IPS-20b (cell line): ENCODE measurements around the gene CCDC57.

Experiments
- H3K27ac ChIP-seq: one replicate; pipeline ENCODE4 v1.5.1; 2013; ENCODE audit warnings: low read length
- H3K27me3 ChIP-seq: 2 replicates; pipeline ENCODE4 v1.6.1; 2013; ENCODE audit warnings: mild to moderate bottlenecking, low read length, inconsistent platforms; ENCODE audit not compliant: insufficient read depth
- H3K36me3 ChIP-seq: 2 replicates; pipeline ENCODE4 v1.6.1; 2013; ENCODE audit warnings: low read depth, mild to moderate bottlenecking, inconsistent platforms, low read length, moderate library complexity; ENCODE audit not compliant: insufficient read depth
- H3K4me1 ChIP-seq: 2 replicates; pipeline ENCODE4 v1.6.1; 2013; ENCODE audit warnings: mild to moderate bottlenecking, control low read depth, inconsistent platforms, low read length, moderate library complexity; ENCODE audit not compliant: insufficient read depth
- H3K4me3 ChIP-seq: 2 replicates; pipeline ENCODE4 v1.5.1; 2013; ENCODE audit warnings: mild to moderate bottlenecking, low read length, inconsistent platforms
- H3K9ac ChIP-seq: 2 replicates; pipeline ENCODE4 v1.6.1; 2013; ENCODE audit warnings: low read depth, mild to moderate bottlenecking, inconsistent platforms, low read length, moderate library complexity
- H3K9me3 ChIP-seq: 2 replicates; pipeline ENCODE4 v1.6.1; 2013; ENCODE audit warnings: mild to moderate bottlenecking, low read depth, low read length, inconsistent platforms; ENCODE audit not compliant: insufficient read depth

The CCDC57 gene

GRCh38 chr17:82252511-82253178 is 40.0 kb upstream of the CCDC57 start:
- Histone ChIP-seq H3K27me3 (no peaks in the 10 kb centered on the region), H3K9me3 (no peaks in the 10 kb centered on the region), H3K4me3 (no peak overlapping the region), H3K4me1 (no peaks in the 10 kb centered on the region), H3K9ac (no peak overlapping the region), H3K27ac (no peak overlapping the region), H3K36me3 (peaks cover 86% of the 10 kb centered on the region)

DNA sequence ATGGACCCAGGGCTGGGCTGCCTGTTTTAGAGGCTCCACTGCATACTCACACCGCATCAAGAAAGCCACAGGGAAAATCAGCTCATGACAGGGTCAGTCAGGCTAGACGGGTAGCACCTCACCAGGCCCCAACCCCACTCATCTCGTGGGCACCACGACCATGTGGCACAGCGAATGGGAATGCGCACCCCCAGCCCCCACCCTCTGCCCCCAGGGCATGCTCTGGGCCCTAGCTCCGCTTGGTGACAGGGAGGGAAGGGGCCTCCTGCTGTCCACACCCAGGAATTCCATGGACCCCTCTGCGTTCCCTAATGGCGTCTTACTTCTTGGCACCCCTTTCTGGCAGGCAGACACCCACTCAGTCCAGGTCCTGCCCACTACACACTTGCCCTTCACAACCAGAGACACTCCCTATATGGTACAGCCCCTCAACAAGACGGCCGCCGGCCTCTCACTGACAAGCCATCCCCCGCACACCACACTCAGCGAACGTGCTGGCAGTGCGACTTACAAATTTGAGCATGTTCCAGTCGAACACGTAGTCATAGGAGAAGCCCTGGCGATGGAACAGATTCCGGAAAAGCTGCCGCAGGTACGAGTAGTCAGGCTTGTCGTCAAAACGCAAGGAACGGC is 38.3 kb upstream of the CCDC57 start:
- Histone ChIP-seq H3K4me3 (no peak overlapping the region), H3K27me3 (no peaks in the 10 kb centered on the region), H3K9me3 (no peaks in the 10 kb centered on the region), H3K9ac (no peak overlapping the region), H3K36me3 (peaks cover 86% of the 10 kb centered on the region), H3K4me1 (no peaks in the 10 kb centered on the region), H3K27ac (no peak overlapping the region)

DNA sequence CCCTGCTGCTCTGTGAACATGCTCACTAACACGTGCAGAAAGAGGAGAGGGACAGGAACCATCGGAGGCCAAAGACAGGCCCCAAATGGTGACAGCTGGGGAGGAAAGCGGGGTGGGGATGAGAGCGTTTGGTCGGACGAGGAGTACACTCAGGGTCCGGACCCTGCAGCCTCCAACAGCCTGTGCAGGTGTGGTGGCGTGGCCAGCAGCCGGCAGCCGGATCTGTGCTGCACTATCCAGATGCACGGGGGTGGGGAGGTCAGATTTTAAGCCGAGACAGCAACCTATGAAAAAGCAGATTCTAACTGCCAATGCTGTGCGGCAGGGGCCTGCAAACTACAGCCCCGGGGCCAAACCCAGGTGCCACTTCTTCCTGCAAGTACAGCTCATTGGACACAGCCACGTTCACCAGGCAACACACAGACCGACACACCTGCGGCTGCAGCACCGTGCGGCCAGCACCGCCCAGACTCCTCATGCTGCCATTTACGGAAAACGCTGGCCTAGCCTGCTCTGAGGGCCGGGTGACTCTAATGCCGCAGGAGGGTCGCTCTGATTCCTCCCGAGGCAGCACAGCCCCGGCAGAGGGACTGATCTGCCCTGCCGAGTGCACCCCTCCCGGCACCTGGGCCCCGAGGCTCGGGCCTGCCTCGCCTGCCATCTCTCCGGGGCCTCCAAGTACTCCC is 37.4 kb upstream of the CCDC57 start:
- Histone ChIP-seq H3K4me1 (no peaks in the 10 kb centered on the region), H3K27me3 (no peaks in the 10 kb centered on the region), H3K4me3 (no peak overlapping the region), H3K27ac (no peak overlapping the region), H3K9me3 (no peaks in the 10 kb centered on the region), H3K36me3 (peaks cover 86% of the 10 kb centered on the region), H3K9ac (no peak overlapping the region)

GRCh38 chr17:82248815-82249674 is 36.4 kb upstream of the CCDC57 start:
- no peaks in the 10 kb centered on the region for H3K4me1 ChIP-seq
- no peaks in the 10 kb centered on the region for H3K9me3 ChIP-seq
- no peak overlapping the region for H3K4me3 ChIP-seq
- H3K9ac ChIP-seq: no peak overlapping the region
- H3K27ac ChIP-seq: no peak overlapping the region
- peaks cover 95% of the 10 kb centered on the region for H3K36me3 ChIP-seq
- no peaks in the 10 kb centered on the region for H3K27me3 ChIP-seq

DNA sequence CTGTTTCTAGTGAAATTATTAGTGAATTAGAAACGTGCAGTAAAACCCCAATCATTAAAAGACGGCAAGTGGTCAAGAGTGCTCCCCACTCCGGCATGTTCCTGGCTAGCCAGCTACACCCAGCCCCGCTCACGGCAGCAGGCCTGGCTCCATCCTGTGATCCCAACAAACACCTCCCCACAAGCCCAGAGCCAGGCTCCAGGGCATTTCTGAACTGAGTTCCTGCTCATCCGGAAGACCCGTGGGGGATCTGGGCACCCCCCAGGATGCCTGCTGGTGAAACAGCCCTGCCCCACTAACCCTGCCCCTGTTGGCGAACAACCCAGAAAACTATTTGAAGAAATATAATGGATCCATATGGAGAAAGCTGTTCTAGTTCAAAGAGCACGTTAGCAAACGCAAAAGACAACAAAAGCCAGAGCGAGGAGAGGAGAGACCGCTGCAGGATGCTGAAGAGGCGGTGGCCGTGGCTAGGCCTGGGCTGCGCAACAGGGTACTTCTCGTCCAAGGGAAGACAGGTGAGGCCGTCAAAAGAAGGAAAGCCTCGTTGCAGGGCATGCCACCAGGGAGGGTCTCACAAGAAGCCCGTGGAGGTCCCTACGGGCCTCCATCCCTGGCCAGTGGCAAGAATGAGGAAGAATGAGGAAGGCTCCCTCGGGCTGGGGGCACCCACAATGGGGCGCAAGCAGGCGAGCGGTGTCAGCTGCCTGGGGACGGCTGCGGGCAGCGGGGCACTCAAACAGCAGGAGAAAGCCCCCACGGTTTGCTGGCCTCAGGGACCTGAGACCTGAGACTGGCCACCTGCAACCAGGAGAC is 35.4 kb upstream of the CCDC57 start:
- no peak overlapping the region for H3K27ac ChIP-seq
- no peaks in the 10 kb centered on the region for H3K27me3 ChIP-seq
- no peak overlapping the region for H3K4me3 ChIP-seq
- H3K36me3 ChIP-seq: peaks cover 100% of the 10 kb centered on the region
- no peaks in the 10 kb centered on the region for H3K4me1 ChIP-seq
- H3K9me3 ChIP-seq: no peaks in the 10 kb centered on the region
- H3K9ac ChIP-seq: no peak overlapping the region

DNA sequence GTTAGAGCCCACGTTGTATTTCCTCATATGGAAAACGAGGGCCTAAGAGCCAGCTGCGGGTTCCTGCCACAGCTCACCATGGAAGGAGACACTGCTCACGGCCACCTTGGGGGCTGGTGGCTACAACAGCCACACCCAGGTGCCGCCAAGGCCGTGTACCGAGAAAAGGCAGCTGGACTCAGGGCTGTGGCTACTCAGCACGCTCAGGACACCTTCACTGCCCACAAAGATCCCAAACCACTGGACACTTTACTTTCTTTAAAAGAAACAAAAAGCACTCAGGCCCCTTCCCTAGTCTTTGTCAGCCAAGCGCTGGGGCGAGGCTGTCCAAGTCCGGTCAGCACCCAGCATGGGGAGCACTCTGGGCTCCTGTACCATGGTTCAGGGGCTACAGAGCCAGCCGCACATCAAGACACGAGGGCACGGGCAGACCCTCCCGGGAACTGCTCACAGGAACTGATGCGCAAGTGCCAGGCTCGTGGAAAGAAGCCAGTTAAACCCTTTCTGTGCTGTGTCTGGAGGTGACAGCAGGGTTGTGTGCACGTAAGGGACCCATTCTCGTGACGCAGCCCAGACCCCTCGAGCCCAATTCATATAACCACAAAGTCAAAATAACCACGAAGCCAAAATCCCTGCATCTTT is 34.7 kb upstream of the CCDC57 start:
- no peaks in the 10 kb centered on the region for H3K9me3 ChIP-seq
- no peaks in the 10 kb centered on the region for H3K27me3 ChIP-seq
- no peak overlapping the region for H3K4me3 ChIP-seq
- no peaks in the 10 kb centered on the region for H3K4me1 ChIP-seq
- H3K9ac ChIP-seq: no peak overlapping the region
- no peak overlapping the region for H3K27ac ChIP-seq
- peaks cover 100% of the 10 kb centered on the region for H3K36me3 ChIP-seq

DNA sequence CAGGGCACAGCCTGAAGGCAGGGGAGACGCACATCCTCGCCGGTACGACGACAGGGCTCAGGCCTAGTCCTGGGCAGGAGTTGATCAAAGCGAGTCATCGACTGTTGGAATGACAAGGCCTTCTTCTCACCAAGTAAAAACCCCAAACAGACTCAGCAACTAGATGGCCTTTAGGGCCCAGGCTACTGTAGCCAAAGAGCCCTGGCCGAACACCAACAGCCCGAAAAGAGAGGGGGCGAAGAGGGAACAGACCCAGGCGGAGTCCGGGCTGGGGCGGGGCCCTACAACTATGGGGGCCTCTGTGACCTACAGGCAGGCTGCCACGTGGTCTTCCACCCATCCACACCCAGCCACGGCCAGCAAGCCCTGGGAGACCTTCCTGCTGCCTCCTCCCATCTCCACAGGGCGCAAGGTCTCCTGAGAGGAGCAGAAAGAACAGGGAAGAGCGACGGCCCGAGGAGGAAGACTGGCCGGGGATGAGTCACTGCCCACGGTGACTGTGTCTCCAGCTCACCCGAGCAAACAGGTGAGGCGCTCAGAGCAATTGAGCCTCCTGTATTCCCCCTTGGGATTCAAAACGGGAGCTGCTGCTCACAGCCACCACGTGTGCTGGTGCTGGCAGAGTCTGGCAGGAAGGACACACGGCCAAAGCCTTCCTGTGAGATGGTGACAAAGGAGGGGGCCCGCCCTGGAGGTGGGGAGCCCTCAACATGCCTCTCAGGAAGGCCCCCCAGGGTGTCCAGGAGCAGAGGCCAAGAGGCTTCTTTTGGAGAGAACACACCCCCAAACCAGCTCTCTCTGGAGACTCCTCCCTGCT is 33.9 kb upstream of the CCDC57 start:
- Histone ChIP-seq H3K4me3 (no peak overlapping the region), H3K9me3 (no peaks in the 10 kb centered on the region), H3K27me3 (no peaks in the 10 kb centered on the region), H3K27ac (no peak overlapping the region), H3K36me3 (peaks cover 95% of the 10 kb centered on the region), H3K9ac (no peak overlapping the region), H3K4me1 (no peaks in the 10 kb centered on the region)

GRCh38 chr17:82246040-82246364 is 33.4 kb upstream of the CCDC57 start:
- Histone ChIP-seq H3K4me1 (no peaks in the 10 kb centered on the region), H3K27ac (no peak overlapping the region), H3K9ac (no peak overlapping the region), H3K9me3 (no peaks in the 10 kb centered on the region), H3K36me3 (peaks cover 94% of the 10 kb centered on the region), H3K4me3 (no peak overlapping the region), H3K27me3 (no peaks in the 10 kb centered on the region)

GRCh38 chr17:82245134-82246039 is 32.7 kb upstream of the CCDC57 start:
- no peak overlapping the region for H3K27ac ChIP-seq
- no peak overlapping the region for H3K9ac ChIP-seq

More at GRCh38 chr17:82245134-82246039, 32.7 kb upstream of the CCDC57 start:
- Histone ChIP-seq H3K9me3 (no peaks in the 10 kb centered on the region), H3K27me3 (no peaks in the 10 kb centered on the region), H3K36me3 (peaks cover 88% of the 10 kb centered on the region), H3K4me3 (no peak overlapping the region), H3K4me1 (no peaks in the 10 kb centered on the region)
